WI38 (cell line): ENCODE measurements around the gene TMEM163.

Experiments
- H3K4me3 ChIP-seq: 2 replicates; pipeline ENCODE4 v1.5.1; 2011; ENCODE audit warnings: low read depth, mild to moderate bottlenecking, control low read depth, low read length
- CTCF ChIP-seq: IDR thresholded peaks from 2 replicates; pipeline ENCODE4 v1.5.1; 2012; ENCODE audit warnings: low read depth, mild to moderate bottlenecking, control low read depth, low read length

Gene TMEM163

GRCh38 chr2:134671513-134671912 lies 47.3 kb downstream of the TMEM163 start:
- no peak for TF ChIP-seq CTCF

GRCh38 chr2:134670955-134671354 lies 47.8 kb downstream of the TMEM163 start:
- no peak for TF ChIP-seq CTCF
- H3K4me3 ChIP-seq, result no peak overlapping the region

More at GRCh38 chr2:134671513-134671912, 47.3 kb downstream of the TMEM163 start:
- H3K4me3 ChIP-seq, result no peak overlapping the region

- TF ChIP-seq CTCF, result no peak
Observed at GRCh38 chr2:134669731-134670669, 48.8 kb downstream of the TMEM163 start.

GRCh38 chr2:134668821-134669220 lies 50.0 kb downstream of the TMEM163 start:
- TF ChIP-seq CTCF, result no peak
- no peak overlapping the region for H3K4me3 ChIP-seq

More at GRCh38 chr2:134669731-134670669, 48.8 kb downstream of the TMEM163 start:
- no peak overlapping the region for H3K4me3 ChIP-seq

- H3K4me3 ChIP-seq, result no peak overlapping the region
- no peak for TF ChIP-seq CTCF
Observed at GRCh38 chr2:134667541-134667940, 51.3 kb downstream of the TMEM163 start.

GRCh38 chr2:134667081-134667480 lies 51.7 kb downstream of the TMEM163 start:
- TF ChIP-seq CTCF, result no peak
- H3K4me3 ChIP-seq, result no peak overlapping the region
